GM12873 (cell line): ENCODE results near the gene RASSF3.

Source experiments
- CTCF ChIP-seq: IDR thresholded peaks from 2 replicates; pipeline ENCODE4 v1.5.1; 2012; ENCODE audit warnings: low read depth, mild to moderate bottlenecking, moderate library complexity, low read length, control low read depth; ENCODE audit not compliant: insufficient read depth; ENCODE audit errors: missing control alignments

RASSF3 gene

GRCh38 chr12:64610079-64610659 lies at the start of gene RASSF3:
Gene RASSF3 (plus strand): TSS chr12:64610495. CDS start chr12:64610633, 138 bp downstream.
- TF ChIP-seq CTCF: no peak

- no peak for TF ChIP-seq CTCF
Measured at GRCh38 chr12:64561302-64562136, 48.8 kb upstream of the RASSF3 start.

GRCh38 chr12:64566122-64566521 lies 44.2 kb upstream of the RASSF3 start:
- TF ChIP-seq CTCF: no peak

GRCh38 chr12:64566831-64567517 lies 43.3 kb upstream of the RASSF3 start:
- TF ChIP-seq CTCF: no peak

GRCh38 chr12:64567570-64567969 lies 42.7 kb upstream of the RASSF3 start:
- no peak for TF ChIP-seq CTCF

GRCh38 chr12:64568298-64568697 lies 42.0 kb upstream of the RASSF3 start:
- TF ChIP-seq CTCF: no peak
